Mucosa of stomach (tissue), 1 donor: ENCODE data around the gene SPRR1B.

Experiments
- H3K27me3 ChIP-seq: one replicate; pipeline ENCODE4 v1.7.0; 2013; ENCODE audit warnings: mild to moderate bottlenecking, low read length; ENCODE audit not compliant: control insufficient read depth, insufficient read depth
- H3K36me3 ChIP-seq: one replicate; pipeline ENCODE4 v1.7.0; 2013; ENCODE audit warnings: low read length; ENCODE audit not compliant: control insufficient read depth, insufficient read depth
- H3K4me1 ChIP-seq: one replicate; pipeline ENCODE4 v1.7.0; 2013; ENCODE audit warnings: mild to moderate bottlenecking, low read length; ENCODE audit not compliant: control insufficient read depth, insufficient read depth
- H3K4me3 ChIP-seq: one replicate; pipeline ENCODE4 v1.7.0; 2013; ENCODE audit warnings: low read length
- H3K9ac ChIP-seq: one replicate; pipeline ENCODE4 v1.7.0; 2013; ENCODE audit warnings: mild to moderate bottlenecking, low read length, moderate library complexity
- H3K9me3 ChIP-seq: one replicate; pipeline ENCODE4 v1.7.0; 2013; ENCODE audit warnings: mild to moderate bottlenecking, low read length, moderate library complexity; ENCODE audit not compliant: control insufficient read depth
- donor health status: Pancreatic carcinoma.

The SPRR1B gene, protein sequence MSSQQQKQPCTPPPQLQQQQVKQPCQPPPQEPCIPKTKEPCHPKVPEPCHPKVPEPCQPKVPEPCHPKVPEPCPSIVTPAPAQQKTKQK

DNA sequence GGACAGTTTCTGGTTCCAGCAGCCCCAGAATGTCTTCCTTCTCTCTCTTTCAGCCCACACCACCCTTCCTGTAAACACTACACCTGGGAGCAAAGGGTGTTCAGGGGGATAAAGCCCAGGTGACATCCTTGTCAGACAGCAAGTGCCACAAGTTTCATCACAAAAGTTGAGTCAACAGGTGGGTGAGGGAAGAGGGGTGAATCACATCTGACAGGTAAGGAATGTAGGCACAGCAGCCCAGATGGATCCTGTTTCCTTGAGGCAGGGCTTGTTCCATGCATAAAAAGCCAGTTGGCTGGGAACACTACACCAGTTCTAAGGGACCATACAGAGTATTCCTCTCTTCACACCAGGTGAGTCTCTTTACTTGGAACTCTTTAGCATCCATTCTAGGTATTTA lies at the start of gene SPRR1B:
Gene SPRR1B (plus strand): TSS at position 309 of the 400 bp plus-strand sequence. CDS start 1,143 bp downstream, outside the sequence.
- no peaks in the 10 kb centered on the region for H3K9me3 ChIP-seq
- no peaks in the 10 kb centered on the region for H3K27me3 ChIP-seq
- no peaks in the 10 kb centered on the region for H3K4me1 ChIP-seq
- no peak within 1 kb of the TSS for H3K4me3 ChIP-seq
- no peak within 1 kb of the TSS for H3K9ac ChIP-seq
- H3K36me3 ChIP-seq = no peaks in the 10 kb centered on the region

DNA sequence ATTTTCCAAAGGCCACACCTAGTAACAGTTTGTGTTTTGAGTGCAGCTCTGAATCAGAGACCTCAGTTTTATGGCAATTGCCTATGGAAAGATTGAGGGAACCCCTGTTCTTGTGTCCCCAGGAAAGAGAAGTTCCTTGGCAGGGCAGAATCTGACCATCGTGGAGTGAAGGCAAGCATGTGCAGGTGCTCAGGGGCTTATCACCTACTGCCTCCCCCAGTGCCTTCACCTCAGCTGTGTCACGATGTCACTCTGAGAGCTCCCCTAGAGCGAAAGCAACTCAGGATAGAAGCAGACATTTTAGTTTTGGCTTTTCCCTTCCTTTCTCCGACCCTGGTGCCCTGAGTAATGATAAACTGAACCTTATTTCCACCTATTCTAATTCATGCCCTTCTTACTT lies 48.9 kb upstream of the SPRR1B start:
- no peaks in the 10 kb centered on the region for H3K27me3 ChIP-seq
- no peak overlapping the region for H3K9ac ChIP-seq
- H3K4me3 ChIP-seq = no peak overlapping the region
- no peaks in the 10 kb centered on the region for H3K4me1 ChIP-seq
- no peaks in the 10 kb centered on the region for H3K36me3 ChIP-seq
- H3K9me3 ChIP-seq = no peaks in the 10 kb centered on the region

DNA sequence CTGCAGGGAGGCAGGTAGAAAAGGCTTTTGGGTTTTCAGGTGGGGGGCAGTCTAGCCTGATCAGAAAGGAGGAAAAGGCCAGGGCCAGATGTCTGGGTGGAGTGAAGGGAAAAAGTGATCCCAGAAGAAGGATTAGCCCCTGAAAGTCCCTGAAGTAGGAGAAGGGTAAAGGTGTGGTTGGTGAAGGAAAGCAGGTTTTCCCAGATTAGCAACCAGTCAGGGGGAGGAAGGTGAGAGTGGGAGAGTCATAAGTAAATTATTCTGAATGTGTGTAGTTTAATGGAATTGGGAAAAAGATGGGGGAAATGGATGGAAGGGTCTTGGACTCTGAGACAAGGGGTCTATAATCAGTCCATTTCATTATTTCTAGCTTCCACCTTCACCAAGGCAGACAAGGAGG lies 47.8 kb upstream of the SPRR1B start:
- Histone ChIP-seq H3K4me3 (no peak overlapping the region), H3K4me1 (no peaks in the 10 kb centered on the region), H3K9ac (no peak overlapping the region), H3K9me3 (no peaks in the 10 kb centered on the region), H3K27me3 (no peaks in the 10 kb centered on the region), H3K36me3 (no peaks in the 10 kb centered on the region)

DNA sequence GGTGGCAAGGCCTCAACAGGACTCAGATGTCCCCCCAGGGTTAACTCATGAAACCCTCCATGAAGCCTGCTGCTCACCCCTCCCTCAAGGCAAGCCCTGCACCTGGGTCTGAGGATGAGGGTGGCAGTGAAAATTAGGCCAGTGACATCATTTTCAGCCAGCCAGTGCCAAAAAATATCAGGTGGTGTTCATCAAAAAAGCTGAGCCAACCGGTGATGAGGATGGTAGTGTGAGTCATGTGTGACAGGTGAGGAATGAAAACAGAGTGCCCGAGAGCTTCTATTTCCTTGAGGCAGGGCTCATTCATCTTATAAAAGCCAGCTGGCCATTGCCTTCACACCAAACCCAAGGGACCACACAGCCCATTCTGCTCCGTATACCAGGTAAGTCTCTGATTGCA lies 47.3 kb upstream of the SPRR1B start, which contains the start of gene SPRR1A:
Gene SPRR1A (plus strand): TSS at position 339 of the 400 bp plus-strand sequence. CDS start 1,150 bp downstream, outside the sequence.
- no peaks in the 10 kb centered on the region for H3K27me3 ChIP-seq
- H3K4me3 ChIP-seq = no peak within 1 kb of the TSS
- no peaks in the 10 kb centered on the region for H3K36me3 ChIP-seq
- H3K9me3 ChIP-seq = no peaks in the 10 kb centered on the region
- no peak within 1 kb of the TSS for H3K9ac ChIP-seq
- no peaks in the 10 kb centered on the region for H3K4me1 ChIP-seq

DNA sequence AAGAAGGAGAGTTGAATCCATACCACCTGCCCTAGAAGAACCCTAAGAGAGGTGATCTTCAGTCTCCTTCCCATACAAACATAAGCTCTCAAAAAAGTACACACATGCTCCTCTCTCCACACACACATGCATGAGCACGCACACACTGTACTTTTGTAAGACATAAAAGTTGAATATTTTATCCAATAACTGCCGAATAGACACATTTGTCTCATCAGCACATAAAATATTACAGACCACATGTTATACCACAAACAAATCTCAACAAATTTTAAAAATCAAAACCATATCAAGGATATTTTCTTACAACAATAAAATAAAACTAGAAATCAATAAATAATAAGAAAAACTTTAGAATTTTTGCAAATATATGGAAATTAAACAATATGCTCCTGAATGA lies 44.4 kb upstream of the SPRR1B start:
- Histone ChIP-seq H3K9ac (no peak overlapping the region), H3K36me3 (no peaks in the 10 kb centered on the region), H3K9me3 (no peaks in the 10 kb centered on the region), H3K4me1 (no peaks in the 10 kb centered on the region), H3K4me3 (no peak overlapping the region), H3K27me3 (no peaks in the 10 kb centered on the region)

DNA sequence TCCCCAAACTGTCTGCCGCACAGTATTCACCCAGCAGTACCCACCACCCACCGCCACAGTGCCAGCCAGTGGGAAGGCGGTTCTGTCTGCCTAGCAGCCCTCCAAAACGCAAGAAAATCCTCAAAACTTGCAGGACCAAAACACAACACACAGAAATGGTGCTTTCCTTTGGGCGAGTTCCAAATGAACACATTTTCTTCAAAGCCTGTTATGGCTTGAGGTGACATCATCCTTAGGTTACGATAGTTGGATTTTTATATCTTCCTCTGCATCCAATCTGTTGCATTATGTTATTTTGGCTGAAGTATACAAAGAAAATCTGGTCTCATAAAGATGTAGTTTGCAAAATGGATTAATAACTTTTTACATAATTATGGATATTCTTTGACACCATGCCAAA lies 37.8 kb upstream of the SPRR1B start:
- H3K4me1 ChIP-seq = no peaks in the 10 kb centered on the region
- no peak overlapping the region for H3K9ac ChIP-seq
- H3K36me3 ChIP-seq = no peaks in the 10 kb centered on the region
- no peak overlapping the region for H3K4me3 ChIP-seq
- H3K27me3 ChIP-seq = peaks cover 5% of the 10 kb centered on the region
- no peaks in the 10 kb centered on the region for H3K9me3 ChIP-seq

DNA sequence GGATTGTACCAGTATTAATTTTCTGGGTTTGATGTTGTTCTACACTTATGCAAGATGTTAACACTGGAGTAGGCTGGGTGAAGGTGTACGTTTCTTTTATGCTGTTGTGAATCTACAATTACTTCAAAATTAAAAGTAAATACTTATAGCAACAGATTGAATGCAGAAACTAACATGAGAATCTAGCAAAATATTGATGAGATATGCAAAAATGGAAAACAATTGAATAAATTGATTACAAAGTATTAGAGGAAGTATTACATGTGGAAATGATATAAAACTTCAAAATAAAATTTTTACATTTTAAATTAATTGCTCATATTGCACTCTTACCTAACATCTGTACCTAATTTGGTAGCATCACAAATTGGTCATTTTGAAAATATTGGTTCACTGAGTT lies 35.2 kb upstream of the SPRR1B start:
- H3K4me3 ChIP-seq = no peak overlapping the region
- H3K36me3 ChIP-seq = no peaks in the 10 kb centered on the region
- H3K4me1 ChIP-seq = no peaks in the 10 kb centered on the region
- H3K9me3 ChIP-seq = no peaks in the 10 kb centered on the region
- no peak overlapping the region for H3K9ac ChIP-seq
- peaks cover 5% of the 10 kb centered on the region for H3K27me3 ChIP-seq

DNA sequence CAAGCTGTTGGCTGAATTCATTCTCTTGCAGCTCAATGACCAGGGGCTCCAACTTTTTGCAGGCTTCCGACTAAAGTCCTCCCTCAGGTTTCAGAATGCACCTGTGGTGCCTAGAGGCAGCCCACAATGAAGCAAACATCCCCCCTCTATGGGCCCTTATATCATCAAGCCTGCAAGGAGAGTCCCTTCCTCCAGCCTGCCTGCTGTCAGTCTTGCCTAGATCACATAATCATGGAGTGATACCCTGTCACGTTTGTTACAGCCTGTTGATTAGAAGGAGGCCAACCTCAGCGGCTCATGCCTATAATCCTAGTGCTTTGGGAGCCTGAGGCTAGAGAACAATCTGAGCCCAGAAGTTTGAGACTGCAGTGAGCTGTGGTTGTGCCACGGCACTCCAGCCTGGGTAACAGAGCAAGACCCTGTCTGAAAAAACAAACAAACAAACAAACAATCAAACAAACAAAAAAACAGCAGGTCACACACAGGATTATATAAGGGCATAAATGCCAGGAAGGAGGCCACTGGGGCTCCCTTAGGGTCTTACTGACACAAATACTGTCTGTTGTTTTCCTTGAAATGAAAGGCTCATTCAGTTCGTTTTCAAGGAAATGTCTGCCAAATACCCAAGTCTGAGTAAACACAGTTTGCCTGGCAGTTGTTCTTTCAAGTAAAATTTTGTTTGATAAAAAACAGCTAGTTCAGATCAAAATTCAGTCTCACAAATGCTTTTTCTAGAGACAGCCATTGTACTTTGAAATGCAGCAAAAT lies 34.2 kb upstream of the SPRR1B start:
- H3K36me3 ChIP-seq = no peaks in the 10 kb centered on the region
- H3K4me1 ChIP-seq = no peaks in the 10 kb centered on the region
- H3K9me3 ChIP-seq = no peaks in the 10 kb centered on the region
- peaks cover 5% of the 10 kb centered on the region for H3K27me3 ChIP-seq
- H3K4me3 ChIP-seq = no peak overlapping the region
- H3K9ac ChIP-seq = no peak overlapping the region

DNA sequence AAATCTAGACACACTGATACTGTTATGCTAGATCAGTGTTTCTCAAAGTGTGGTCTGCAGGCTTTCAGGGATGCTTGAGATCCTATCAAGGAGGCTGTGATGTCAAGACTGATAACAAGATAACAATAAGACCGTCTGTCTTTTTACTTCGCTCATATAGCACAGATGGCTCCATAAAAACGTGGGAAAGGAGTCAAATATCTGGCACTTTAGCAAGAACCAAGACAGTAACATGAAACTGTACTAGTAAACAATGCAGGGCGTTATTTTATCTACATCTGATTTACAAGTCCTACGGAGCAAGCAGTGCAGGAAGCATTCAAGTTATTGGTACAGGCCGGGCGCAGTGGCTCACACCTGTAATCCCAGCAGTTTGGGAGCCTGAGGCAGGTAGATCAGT lies 33.1 kb upstream of the SPRR1B start:
- Histone ChIP-seq H3K9me3 (no peaks in the 10 kb centered on the region), H3K4me1 (no peaks in the 10 kb centered on the region), H3K4me3 (no peak overlapping the region), H3K36me3 (no peaks in the 10 kb centered on the region), H3K27me3 (peaks cover 5% of the 10 kb centered on the region), H3K9ac (no peak overlapping the region)

DNA sequence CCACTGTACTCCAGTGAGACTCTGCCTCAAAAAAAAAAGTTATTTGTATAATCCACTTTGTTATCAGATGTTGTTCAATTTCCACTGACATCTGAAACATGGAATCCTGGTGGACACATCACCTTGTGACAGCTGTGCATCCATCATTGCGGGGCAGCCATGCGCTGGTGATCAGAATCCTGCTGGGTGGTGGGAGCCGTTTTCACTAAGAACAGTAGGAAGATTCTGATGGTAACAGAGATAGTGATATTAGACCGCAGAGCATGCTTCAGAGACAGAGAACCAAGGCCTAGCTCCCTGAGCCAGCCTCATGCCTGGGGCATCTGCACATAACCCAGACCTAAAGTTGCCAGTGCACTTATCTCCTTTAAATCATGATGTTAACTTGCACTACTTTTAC lies 32.5 kb upstream of the SPRR1B start:
- Histone ChIP-seq H3K36me3 (no peaks in the 10 kb centered on the region), H3K4me1 (no peaks in the 10 kb centered on the region), H3K9ac (no peak overlapping the region), H3K9me3 (no peaks in the 10 kb centered on the region), H3K4me3 (no peak overlapping the region), H3K27me3 (peaks cover 5% of the 10 kb centered on the region)

DNA sequence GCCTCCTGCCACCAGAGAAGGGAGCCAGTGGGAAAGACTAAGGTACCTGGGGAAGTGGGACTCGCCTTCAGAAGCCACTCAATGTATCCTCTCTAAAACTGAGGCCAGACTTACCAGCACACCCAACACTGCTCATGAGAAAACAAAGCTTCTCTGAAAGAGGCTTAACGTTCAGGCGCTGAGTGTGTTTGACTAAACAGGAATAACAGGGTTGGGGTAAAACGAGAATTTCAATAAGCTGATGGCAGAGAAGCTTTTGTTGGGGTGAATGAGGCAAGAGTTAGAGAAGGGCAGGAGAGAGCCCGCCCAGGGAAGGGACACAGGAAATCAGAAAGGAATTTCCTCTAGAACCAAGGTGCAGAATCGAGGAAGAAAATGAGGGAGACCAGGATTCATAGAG lies 31.2 kb upstream of the SPRR1B start:
- no peak overlapping the region for H3K9ac ChIP-seq
- H3K9me3 ChIP-seq = no peaks in the 10 kb centered on the region
- H3K36me3 ChIP-seq = no peaks in the 10 kb centered on the region
- no peaks in the 10 kb centered on the region for H3K4me1 ChIP-seq
- peaks cover 5% of the 10 kb centered on the region for H3K27me3 ChIP-seq
- H3K4me3 ChIP-seq = no peak overlapping the region

DNA sequence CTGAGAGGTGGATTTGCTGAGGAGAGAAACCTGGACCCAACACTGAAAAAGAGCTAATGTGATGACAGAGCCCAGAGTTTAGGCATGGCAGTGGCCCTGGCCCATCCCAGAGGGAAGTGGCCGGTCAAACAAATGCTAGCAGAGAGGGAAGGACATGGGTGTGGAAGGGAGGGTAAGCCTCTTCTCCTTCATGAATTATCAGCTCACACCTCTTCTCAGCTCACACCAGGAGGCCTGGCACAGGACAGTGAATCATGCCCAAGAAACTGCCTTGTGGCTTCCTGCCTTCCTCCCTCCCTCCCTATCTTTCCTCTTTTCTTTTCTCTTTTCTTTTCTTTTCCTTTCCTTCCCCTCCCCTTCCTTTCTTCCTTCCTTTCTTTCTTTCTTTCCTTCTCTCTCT lies 30.7 kb upstream of the SPRR1B start:
- peaks cover 5% of the 10 kb centered on the region for H3K27me3 ChIP-seq
- H3K36me3 ChIP-seq = no peaks in the 10 kb centered on the region
- H3K9ac ChIP-seq = no peak overlapping the region
- H3K9me3 ChIP-seq = no peaks in the 10 kb centered on the region
- no peaks in the 10 kb centered on the region for H3K4me1 ChIP-seq
- H3K4me3 ChIP-seq = no peak overlapping the region
